ENCODE measurements around the gene FAHD2A. TPM values are rescaled to one million over a fixed set of nuclear protein-coding genes. Genes with fewer than 3 reads are reported as not detected.
"Not testable (repeated sequence)": the region's sequence is repeated elsewhere in the genome, so short reads cannot be mapped to it uniquely, and the experiment has no call there.

The FAHD2A gene, protein sequence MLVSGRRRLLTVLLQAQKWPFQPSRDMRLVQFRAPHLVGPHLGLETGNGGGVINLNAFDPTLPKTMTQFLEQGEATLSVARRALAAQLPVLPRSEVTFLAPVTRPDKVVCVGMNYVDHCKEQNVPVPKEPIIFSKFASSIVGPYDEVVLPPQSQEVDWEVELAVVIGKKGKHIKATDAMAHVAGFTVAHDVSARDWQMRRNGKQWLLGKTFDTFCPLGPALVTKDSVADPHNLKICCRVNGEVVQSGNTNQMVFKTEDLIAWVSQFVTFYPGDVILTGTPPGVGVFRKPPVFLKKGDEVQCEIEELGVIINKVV
- total RNA-seq = 10 to 100 TPM; 22.8 to 31.4 TPM

GRCh38 chr2:95402370-95403203, at the start of gene FAHD2A:
Gene FAHD2A (plus strand): TSS chr2:95402708. CDS start chr2:95405559, 2,851 bp downstream.
- H3K27ac Mint-ChIP-seq = peak within 1 kb of the TSS; percentile 91 to 97
- peaks cover 6 to 22% of the 10 kb centered on the region in 2 donors for H3K4me1 Mint-ChIP-seq (ENCODE audit: low read depth in 2 of 2)
- H3K27me3 Mint-ChIP-seq = no peaks in the 10 kb centered on the region
- ATAC-seq (peak; percentile 96 to 99), DNase-seq (ENCODE audit: low spot score) (peak; percentile 96)
- no peaks in the 10 kb centered on the region for H3K36me3 Mint-ChIP-seq
- no peaks in the 10 kb centered on the region for H3K9me3 Mint-ChIP-seq
- H3K4me3 Mint-ChIP-seq = peak within 1 kb of the TSS; percentile 98

DNA sequence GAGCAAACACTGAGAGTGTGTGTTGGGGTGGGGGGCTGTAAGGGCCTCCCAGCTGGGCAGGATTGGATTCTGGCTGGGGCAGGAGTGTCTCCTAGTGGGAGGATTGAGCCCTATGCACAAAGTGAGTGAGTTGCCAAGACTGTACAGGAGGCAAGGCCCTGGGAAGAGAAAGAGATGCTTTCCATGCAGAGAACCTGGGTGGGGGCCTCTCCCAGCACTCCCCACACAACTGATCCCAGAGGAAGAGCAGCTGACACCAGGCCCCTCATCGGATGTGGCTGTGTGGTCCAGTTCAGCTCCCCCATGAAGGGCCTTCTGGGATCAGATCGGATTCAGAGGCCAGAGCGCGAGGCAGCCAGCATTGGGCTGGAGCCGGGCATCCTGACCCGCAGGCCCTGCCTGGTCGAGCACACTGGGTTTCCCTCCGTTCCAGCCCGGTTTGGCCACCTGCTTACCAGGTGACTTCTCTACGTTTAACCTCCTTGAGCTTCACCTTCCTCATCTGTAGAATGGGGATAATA, 49.4 kb upstream of the FAHD2A start:
- Mint-ChIP-seq H3K4me1 (ENCODE audit: low read depth in 2 of 2) (peaks cover 0 to 4% of the 10 kb centered on the region in 2 donors), H3K27me3 (peaks cover 0 to 5% of the 10 kb centered on the region in 2 donors), H3K9me3 (peaks cover 4% of the 10 kb centered on the region), H3K36me3 (no peaks in the 10 kb centered on the region), H3K4me3 (no peak overlapping the region), H3K27ac (no peak overlapping the region)
- DNase-seq (ENCODE audit: low spot score) (peak; percentile 35), ATAC-seq (no peak)

GRCh38 chr2:95353613-95354468, 48.7 kb upstream of the FAHD2A start:
- DNase-seq (ENCODE audit: low spot score) = peak; percentile 32
- peaks cover 4% of the 10 kb centered on the region for H3K9me3 Mint-ChIP-seq
- peaks cover 0 to 4% of the 10 kb centered on the region in 2 donors for H3K4me1 Mint-ChIP-seq (ENCODE audit: low read depth in 2 of 2)
- no peaks in the 10 kb centered on the region for H3K36me3 Mint-ChIP-seq
- H3K4me3 Mint-ChIP-seq = no peak overlapping the region
- ATAC-seq = no peak
- H3K27ac Mint-ChIP-seq = no peak overlapping the region
- peaks cover 0 to 2% of the 10 kb centered on the region in 2 donors for H3K27me3 Mint-ChIP-seq

GRCh38 chr2:95354469-95354901, 48.0 kb upstream of the FAHD2A start:
- DNase-seq (ENCODE audit: low spot score) = no peak
- H3K27me3 Mint-ChIP-seq = peaks cover 0 to 2% of the 10 kb centered on the region in 2 donors

DNA sequence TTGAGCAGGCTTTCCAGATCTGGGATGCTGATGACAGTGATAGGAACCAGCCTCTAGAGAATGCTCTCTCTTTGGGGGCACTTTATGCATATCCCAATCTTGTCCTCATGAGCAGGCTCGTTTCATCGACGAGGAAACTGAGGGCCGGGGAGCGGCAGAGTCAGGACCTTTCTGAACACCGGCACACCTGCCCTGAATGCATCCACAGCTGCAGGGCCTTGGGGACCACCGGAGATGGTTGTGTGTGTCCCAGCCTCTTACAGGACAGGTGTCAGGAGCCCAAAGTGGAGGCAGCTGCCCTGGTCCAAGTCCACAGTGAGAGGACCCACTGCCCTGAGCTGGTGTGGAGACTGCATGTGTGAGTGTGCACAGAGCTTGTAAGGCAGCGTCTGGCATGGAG, 47.6 kb upstream of the FAHD2A start:
- Mint-ChIP-seq H3K9me3 (peaks cover 4% of the 10 kb centered on the region), H3K27ac (no peak overlapping the region), H3K27me3 (peaks cover 0 to 2% of the 10 kb centered on the region in 2 donors), H3K4me1 (ENCODE audit: low read depth in 2 of 2) (peaks cover 0 to 4% of the 10 kb centered on the region in 2 donors), H3K4me3 (no peak overlapping the region), H3K36me3 (no peaks in the 10 kb centered on the region)
- ATAC-seq = peak in 1 of 2 donors; percentile 17
- peak; percentile 58 for DNase-seq (ENCODE audit: low spot score)

More at GRCh38 chr2:95354469-95354901, 48.0 kb upstream of the FAHD2A start:
- H3K4me1 Mint-ChIP-seq (ENCODE audit: low read depth in 2 of 2) = peaks cover 0 to 4% of the 10 kb centered on the region in 2 donors
- ATAC-seq = no peak
- no peak overlapping the region for H3K4me3 Mint-ChIP-seq
- no peaks in the 10 kb centered on the region for H3K36me3 Mint-ChIP-seq
- H3K9me3 Mint-ChIP-seq = peaks cover 4% of the 10 kb centered on the region
- no peak overlapping the region for H3K27ac Mint-ChIP-seq

DNA sequence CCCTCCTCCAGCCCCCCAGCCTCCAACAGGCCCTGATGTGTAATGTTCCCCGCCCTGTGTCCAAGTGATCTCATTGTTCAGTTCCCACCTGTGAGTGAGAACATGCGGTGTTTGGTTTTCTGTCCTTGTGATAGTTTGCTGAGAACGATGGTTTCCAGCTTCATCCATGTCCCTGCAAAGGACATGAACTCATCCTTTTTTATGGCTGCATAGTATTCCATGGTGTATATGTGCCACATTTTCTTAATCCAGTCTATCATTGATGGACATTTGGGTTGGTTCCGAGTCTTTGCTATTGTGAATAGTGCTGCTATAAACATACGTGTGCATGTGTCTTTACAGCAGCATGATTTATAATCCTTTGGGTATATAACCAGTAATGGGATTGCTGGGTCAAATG, 47.0 kb upstream of the FAHD2A start:
- not testable (repeated sequence) for H3K4me1 Mint-ChIP-seq (ENCODE audit: low read depth in 2 of 2); ATAC-seq; H3K9me3 Mint-ChIP-seq; H3K4me3 Mint-ChIP-seq; H3K27me3 Mint-ChIP-seq; H3K36me3 Mint-ChIP-seq; H3K27ac Mint-ChIP-seq
- DNase-seq (ENCODE audit: low spot score) = peak; percentile 37

GRCh38 chr2:95356821-95357700, 45.4 kb upstream of the FAHD2A start:
- peaks cover 0 to 4% of the 10 kb centered on the region in 2 donors for H3K4me1 Mint-ChIP-seq (ENCODE audit: low read depth in 2 of 2)
- H3K27me3 Mint-ChIP-seq = peaks cover 0 to 13% of the 10 kb centered on the region in 2 donors
- H3K9me3 Mint-ChIP-seq = peaks cover 4% of the 10 kb centered on the region
- ATAC-seq (no peak), DNase-seq (ENCODE audit: low spot score) (peak; percentile 53)
- no peak overlapping the region for H3K4me3 Mint-ChIP-seq
- H3K36me3 Mint-ChIP-seq = no peaks in the 10 kb centered on the region
- H3K27ac Mint-ChIP-seq = no peak overlapping the region

GRCh38 chr2:95357717-95358280, 44.7 kb upstream of the FAHD2A start:
- H3K9me3 Mint-ChIP-seq = peaks cover 4% of the 10 kb centered on the region
- ATAC-seq (no peak), DNase-seq (ENCODE audit: low spot score) (peak; percentile 39)
- H3K4me1 Mint-ChIP-seq (ENCODE audit: low read depth in 2 of 2) = peaks cover 0 to 4% of the 10 kb centered on the region in 2 donors
- peaks cover 2 to 13% of the 10 kb centered on the region in 2 donors for H3K27me3 Mint-ChIP-seq
- H3K27ac Mint-ChIP-seq = no peak overlapping the region
- no peaks in the 10 kb centered on the region for H3K36me3 Mint-ChIP-seq
- no peak overlapping the region for H3K4me3 Mint-ChIP-seq

DNA sequence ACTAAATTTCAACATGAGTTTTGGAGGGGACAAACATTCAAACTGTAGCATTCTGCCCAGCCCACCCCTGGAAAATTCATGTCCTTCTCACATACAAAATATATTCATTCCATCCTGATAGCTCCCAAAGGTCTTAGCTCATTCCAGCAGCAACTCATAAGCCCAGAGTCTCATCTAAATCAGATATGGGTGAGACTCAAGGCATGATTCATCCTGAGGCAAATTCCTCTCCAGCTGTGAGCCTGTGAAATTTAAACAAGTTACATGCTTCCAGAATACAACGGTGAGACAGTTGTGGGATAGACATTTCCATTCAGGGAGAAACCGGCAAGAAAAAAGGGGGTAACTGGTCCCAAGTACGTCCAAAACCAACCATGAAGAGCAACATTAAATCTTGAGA, 43.5 kb upstream of the FAHD2A start:
- no peak for DNase-seq (ENCODE audit: low spot score)
- no peak for ATAC-seq
- Mint-ChIP-seq H3K27ac (no peak overlapping the region), H3K9me3 (peaks cover 4% of the 10 kb centered on the region), H3K27me3 (peaks cover 10 to 16% of the 10 kb centered on the region in 2 donors), H3K4me3 (no peak overlapping the region), H3K36me3 (no peaks in the 10 kb centered on the region), H3K4me1 (ENCODE audit: low read depth in 2 of 2) (peaks cover 0 to 4% of the 10 kb centered on the region in 2 donors)

GRCh38 chr2:95359501-95359930, 43.0 kb upstream of the FAHD2A start:
- Mint-ChIP-seq H3K27ac (no peak overlapping the region), H3K27me3 (peaks cover 10 to 16% of the 10 kb centered on the region in 2 donors), H3K4me3 (no peak overlapping the region), H3K4me1 (ENCODE audit: low read depth in 2 of 2) (peaks cover 0 to 4% of the 10 kb centered on the region in 2 donors), H3K36me3 (no peaks in the 10 kb centered on the region), H3K9me3 (peaks cover 4% of the 10 kb centered on the region)
- DNase-seq (ENCODE audit: low spot score) (peak; percentile 48), ATAC-seq (peak in 1 of 2 donors; percentile 54)

GRCh38 chr2:95361216-95361980, 41.1 kb upstream of the FAHD2A start:
- DNase-seq (ENCODE audit: low spot score) (peak; percentile 29), ATAC-seq (no peak)
- Mint-ChIP-seq H3K9me3 (no peaks in the 10 kb centered on the region), H3K4me1 (ENCODE audit: low read depth in 2 of 2) (no peaks in the 10 kb centered on the region), H3K27ac (no peak overlapping the region), H3K36me3 (no peaks in the 10 kb centered on the region), H3K4me3 (no peak overlapping the region), H3K27me3 (peaks cover 14 to 24% of the 10 kb centered on the region in 2 donors)

Data from natural killer cell treated with Interleukin-12 subunit alpha and Interleukin-12 subunit beta and Interleukin-15 and Interleukin-18, amount 100 ng/mL, for 72 hours (primary cell).